SK-N-SH treated with all-trans-retinoic acid at 6 μM for 48 hours (cell line): ENCODE data around the gene FOXN3.
"Not testable (repeated sequence)": the region's sequence is repeated elsewhere in the genome, so short reads cannot be mapped to it uniquely, and the experiment has no call there.

Source experiments
- CREB5 ChIP-seq: fragments of 250-450 bp; sonication (Bioruptor Pico); IDR thresholded peaks from 2 replicates; pipeline ENCODE4 v1.5.1; 2020; ENCODE audit warnings: low read depth, mild to moderate bottlenecking, moderate library complexity
- CSDC2 ChIP-seq: fragments of 250-450 bp; sonication (Bioruptor Pico); IDR thresholded peaks from 2 replicates; pipeline ENCODE4 v1.5.0; 2020; ENCODE audit warnings: mild to moderate bottlenecking, moderate library complexity
- GLIS3 ChIP-seq: fragments of 250-450 bp; sonication (Bioruptor Pico); IDR thresholded peaks from 2 replicates; pipeline ENCODE4 v1.5.0; 2020; ENCODE audit warnings: mild to moderate bottlenecking, moderate library complexity
- PATZ1 ChIP-seq: fragments of 250-450 bp; sonication (Bioruptor Pico); IDR thresholded peaks from 2 replicates; pipeline ENCODE4 v1.8.0; 2020; ENCODE audit warnings: mild to moderate bottlenecking, moderate library complexity, borderline replicate concordance
- POU6F1 ChIP-seq: fragments of 250-450 bp; sonication (Bioruptor Pico); IDR thresholded peaks from 2 replicates; pipeline ENCODE4 v1.8.0; 2021; ENCODE audit warnings: low read depth, mild to moderate bottlenecking, moderate library complexity, borderline replicate concordance
- RARB ChIP-seq: fragments of 250-450 bp; sonication (Bioruptor Pico); IDR thresholded peaks from 2 replicates; pipeline ENCODE4 v1.8.0; 2021; ENCODE audit warnings: mild to moderate bottlenecking, moderate library complexity
- SNAI2 ChIP-seq: fragments of 250-450 bp; sonication (Bioruptor Pico); IDR thresholded peaks from 2 replicates; pipeline ENCODE4 v1.5.0; 2020; ENCODE audit warnings: mild to moderate bottlenecking, moderate library complexity
- TCF4 ChIP-seq: fragments of 250-450 bp; sonication (Bioruptor Pico); IDR thresholded peaks from 2 replicates; pipeline ENCODE4 v1.8.0; 2021; ENCODE audit warnings: mild to moderate bottlenecking, moderate library complexity, borderline replicate concordance
- TOX ChIP-seq: fragments of 250-450 bp; sonication (Bioruptor Pico); IDR thresholded peaks from 2 replicates; pipeline ENCODE4 v1.8.0; 2021; ENCODE audit warnings: mild to moderate bottlenecking, moderate library complexity, borderline replicate concordance
- TSHZ2 ChIP-seq: fragments of 250-450 bp; sonication (Bioruptor Pico); IDR thresholded peaks from 2 replicates; pipeline ENCODE4 v1.5.0; 2020; ENCODE audit warnings: mild to moderate bottlenecking, moderate library complexity
- ZC3H10 ChIP-seq: fragments of 250-450 bp; sonication (Bioruptor Pico); IDR thresholded peaks from 2 replicates; pipeline ENCODE4 v1.5.1; 2021; ENCODE audit warnings: mild to moderate bottlenecking, moderate library complexity
- ZFP3 ChIP-seq: fragments of 250-450 bp; sonication (Bioruptor Pico); IDR thresholded peaks from 2 replicates; pipeline ENCODE4 v1.5.0; 2020; ENCODE audit warnings: mild to moderate bottlenecking, moderate library complexity
- ZNF565 ChIP-seq: fragments of 450-650 bp; formaldehyde crosslinking; conservative IDR thresholded peaks from 2 replicates; pipeline ENCODE4 v1.5.0; 2020; ENCODE audit warnings: low read depth, mild to moderate bottlenecking, moderate library complexity
- ZNF70 ChIP-seq: fragments of 450-650 bp; formaldehyde crosslinking; IDR thresholded peaks from 2 replicates; pipeline ENCODE4 v1.5.0; 2020; ENCODE audit warnings: mild to moderate bottlenecking, moderate library complexity

- not testable (repeated sequence) for TF ChIP-seq GLIS3 (CRISPR knock-in tag); TSHZ2; TOX (CRISPR knock-in tag); PATZ1; CREB5 (CRISPR knock-in tag); ZFP3 (CRISPR knock-in tag); CSDC2 (CRISPR knock-in tag); ZNF70 (CRISPR knock-in tag); POU6F1 (CRISPR knock-in tag); TCF4 (CRISPR knock-in tag); ZC3H10 (CRISPR knock-in tag); ZNF565 (CRISPR knock-in tag); RARB (CRISPR knock-in tag); SNAI2 (CRISPR knock-in tag)
Observed at GRCh38 chr14:89158104-89158503, 258.9 kb downstream of the FOXN3 start.
